ENCODE measurements around the gene FAIM2.

DNA sequence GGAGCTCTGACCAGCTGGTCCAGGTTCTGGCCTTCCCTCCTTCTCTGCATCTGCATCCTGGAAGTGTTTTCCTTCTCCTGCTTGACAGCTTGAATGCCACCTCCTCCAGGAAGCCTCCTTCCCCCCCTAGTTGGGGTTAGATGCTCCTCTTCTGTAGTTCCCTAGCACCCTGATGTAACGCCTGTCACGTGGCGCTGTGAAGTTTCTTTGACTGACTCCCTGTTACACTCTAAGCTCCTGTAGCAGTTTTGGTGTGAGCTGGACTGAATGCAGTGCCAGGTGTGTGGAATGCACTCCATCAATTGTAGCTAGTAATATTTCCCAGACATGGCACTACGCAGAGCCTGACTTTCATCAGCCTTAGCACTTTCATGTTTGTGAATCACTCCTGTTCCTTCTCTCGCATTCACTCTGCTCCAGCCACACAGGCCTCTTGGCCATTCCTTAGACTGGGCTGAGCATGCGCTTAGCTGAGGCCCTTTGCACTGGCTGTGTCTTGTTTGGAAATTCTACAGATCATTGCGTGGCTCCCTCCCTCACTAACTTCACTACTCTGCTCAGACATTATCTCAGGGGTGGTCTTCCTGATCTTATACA is 2.1 kb upstream of the FAIM2 start:
- no peak for TF ChIP-seq TRIM28 (IDR thresholded peaks at IDR 0.05; ENCODE audit: borderline replicate concordance, low read length)
- TF ChIP-seq, protein P1, sequence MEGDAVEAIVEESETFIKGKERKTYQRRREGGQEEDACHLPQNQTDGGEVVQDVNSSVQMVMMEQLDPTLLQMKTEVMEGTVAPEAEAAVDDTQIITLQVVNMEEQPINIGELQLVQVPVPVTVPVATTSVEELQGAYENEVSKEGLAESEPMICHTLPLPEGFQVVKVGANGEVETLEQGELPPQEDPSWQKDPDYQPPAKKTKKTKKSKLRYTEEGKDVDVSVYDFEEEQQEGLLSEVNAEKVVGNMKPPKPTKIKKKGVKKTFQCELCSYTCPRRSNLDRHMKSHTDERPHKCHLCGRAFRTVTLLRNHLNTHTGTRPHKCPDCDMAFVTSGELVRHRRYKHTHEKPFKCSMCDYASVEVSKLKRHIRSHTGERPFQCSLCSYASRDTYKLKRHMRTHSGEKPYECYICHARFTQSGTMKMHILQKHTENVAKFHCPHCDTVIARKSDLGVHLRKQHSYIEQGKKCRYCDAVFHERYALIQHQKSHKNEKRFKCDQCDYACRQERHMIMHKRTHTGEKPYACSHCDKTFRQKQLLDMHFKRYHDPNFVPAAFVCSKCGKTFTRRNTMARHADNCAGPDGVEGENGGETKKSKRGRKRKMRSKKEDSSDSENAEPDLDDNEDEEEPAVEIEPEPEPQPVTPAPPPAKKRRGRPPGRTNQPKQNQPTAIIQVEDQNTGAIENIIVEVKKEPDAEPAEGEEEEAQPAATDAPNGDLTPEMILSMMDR (tag by site-specific recombination; IDR thresholded peaks at IDR 0.05): no peak
- TF ChIP-seq ZNF707 (tag by site-specific recombination; IDR thresholded peaks at IDR 0.05): no peak
- TF ChIP-seq ZBTB20 (tag by site-specific recombination; IDR thresholded peaks at IDR 0.05): no peak
- no peak for TF ChIP-seq ZNF23 (tag by site-specific recombination; IDR thresholded peaks at IDR 0.05; ENCODE audit: borderline replicate concordance)
- TF ChIP-seq ZNF664 (tag by site-specific recombination; IDR thresholded peaks at IDR 0.05): no peak
- TF ChIP-seq ZNF792 (tag by site-specific recombination; IDR thresholded peaks at IDR 0.05): no peak
- TF ChIP-seq SALL2 (tag by site-specific recombination; IDR thresholded peaks at IDR 0.05; ENCODE audit: borderline replicate concordance): no peak
- TF ChIP-seq, protein P2, sequence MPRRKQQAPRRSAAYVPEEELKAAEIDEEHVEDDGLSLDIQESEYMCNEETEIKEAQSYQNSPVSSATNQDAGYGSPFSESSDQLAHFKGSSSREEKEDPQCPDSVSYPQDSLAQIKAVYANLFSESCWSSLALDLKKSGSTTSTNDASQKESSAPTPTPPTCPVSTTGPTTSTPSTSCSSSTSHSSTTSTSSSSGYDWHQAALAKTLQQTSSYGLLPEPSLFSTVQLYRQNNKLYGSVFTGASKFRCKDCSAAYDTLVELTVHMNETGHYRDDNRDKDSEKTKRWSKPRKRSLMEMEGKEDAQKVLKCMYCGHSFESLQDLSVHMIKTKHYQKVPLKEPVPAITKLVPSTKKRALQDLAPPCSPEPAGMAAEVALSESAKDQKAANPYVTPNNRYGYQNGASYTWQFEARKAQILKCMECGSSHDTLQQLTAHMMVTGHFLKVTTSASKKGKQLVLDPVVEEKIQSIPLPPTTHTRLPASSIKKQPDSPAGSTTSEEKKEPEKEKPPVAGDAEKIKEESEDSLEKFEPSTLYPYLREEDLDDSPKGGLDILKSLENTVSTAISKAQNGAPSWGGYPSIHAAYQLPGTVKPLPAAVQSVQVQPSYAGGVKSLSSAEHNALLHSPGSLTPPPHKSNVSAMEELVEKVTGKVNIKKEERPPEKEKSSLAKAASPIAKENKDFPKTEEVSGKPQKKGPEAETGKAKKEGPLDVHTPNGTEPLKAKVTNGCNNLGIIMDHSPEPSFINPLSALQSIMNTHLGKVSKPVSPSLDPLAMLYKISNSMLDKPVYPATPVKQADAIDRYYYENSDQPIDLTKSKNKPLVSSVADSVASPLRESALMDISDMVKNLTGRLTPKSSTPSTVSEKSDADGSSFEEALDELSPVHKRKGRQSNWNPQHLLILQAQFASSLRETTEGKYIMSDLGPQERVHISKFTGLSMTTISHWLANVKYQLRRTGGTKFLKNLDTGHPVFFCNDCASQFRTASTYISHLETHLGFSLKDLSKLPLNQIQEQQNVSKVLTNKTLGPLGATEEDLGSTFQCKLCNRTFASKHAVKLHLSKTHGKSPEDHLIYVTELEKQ (tag by site-specific recombination; IDR thresholded peaks at IDR 0.05; ENCODE audit: borderline replicate concordance): no peak
- no peak for TF ChIP-seq MZF1 (tag by site-specific recombination; IDR thresholded peaks at IDR 0.05; ENCODE audit: borderline replicate concordance)
- TF ChIP-seq, protein P3, sequence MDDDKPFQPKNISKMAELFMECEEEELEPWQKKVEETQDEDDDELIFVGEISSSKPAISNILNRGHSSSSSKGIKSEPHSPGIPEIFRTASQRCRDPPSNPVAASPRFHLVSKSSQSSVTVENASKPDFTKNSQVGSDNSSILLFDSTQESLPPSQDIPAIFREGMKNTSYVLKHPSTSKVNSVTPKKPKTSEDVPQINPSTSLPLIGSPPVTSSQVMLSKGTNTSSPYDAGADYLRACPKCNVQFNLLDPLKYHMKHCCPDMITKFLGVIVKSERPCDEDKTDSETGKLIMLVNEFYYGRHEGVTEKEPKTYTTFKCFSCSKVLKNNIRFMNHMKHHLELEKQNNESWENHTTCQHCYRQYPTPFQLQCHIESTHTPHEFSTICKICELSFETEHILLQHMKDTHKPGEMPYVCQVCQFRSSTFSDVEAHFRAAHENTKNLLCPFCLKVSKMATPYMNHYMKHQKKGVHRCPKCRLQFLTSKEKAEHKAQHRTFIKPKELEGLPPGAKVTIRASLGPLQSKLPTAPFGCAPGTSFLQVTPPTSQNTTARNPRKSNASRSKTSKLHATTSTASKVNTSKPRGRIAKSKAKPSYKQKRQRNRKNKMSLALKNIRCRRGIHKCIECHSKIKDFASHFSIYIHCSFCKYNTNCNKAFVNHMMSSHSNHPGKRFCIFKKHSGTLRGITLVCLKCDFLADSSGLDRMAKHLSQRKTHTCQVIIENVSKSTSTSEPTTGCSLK (tag by site-specific recombination; IDR thresholded peaks at IDR 0.05): no peak
- TF ChIP-seq ZNF776 (tag by site-specific recombination; IDR thresholded peaks at IDR 0.05; ENCODE audit: borderline replicate concordance): no peak

All from HEK293 (cell line).